Measurements from ENCODE around the gene OR10H2.

GRCh38 chr19:15776264-15776663, 48.4 kb downstream of the OR10H2 start:
- TF ChIP-seq GATA3 (IDR thresholded peaks at IDR 0.05; ENCODE audit: low read depth, low read length): no peak
- no peak for TF ChIP-seq GATA2 (IDR thresholded peaks at IDR 0.05; ENCODE audit: low read depth, low read length)

All from SH-SY5Y (cell line).